NCI-H146 treated with DMSO at 0.1 percent for 48 hours (cell line): Measurements from ENCODE around the gene CUBN.

ENCODE experiments used
- DNase-seq: peaks from one replicate; lab custom pipeline; 2025; ENCODE audit not compliant: unreplicated experiment; lab: John Stamatoyannopoulos, UW

CUBN gene

GRCh38 chr10:16995867-16996529 lies 133.6 kb downstream of the CUBN start:
- no peak for DNase-seq

GRCh38 chr10:16993186-16993585 lies 136.4 kb downstream of the CUBN start:
- DNase-seq: no peak

GRCh38 chr10:16992611-16993119 lies 136.9 kb downstream of the CUBN start:
- DNase-seq: no peak

GRCh38 chr10:16991011-16991410 lies 138.6 kb downstream of the CUBN start:
- no peak for DNase-seq

GRCh38 chr10:16989826-16990293 lies 139.8 kb downstream of the CUBN start:
- no peak for DNase-seq

GRCh38 chr10:16988900-16989299 lies 140.7 kb downstream of the CUBN start:
- no peak for DNase-seq

- DNase-seq: no peak
These were observed 141.5 kb downstream of the CUBN start for GRCh38 chr10:16987976-16988610.

GRCh38 chr10:16987206-16987621 lies 142.4 kb downstream of the CUBN start:
- DNase-seq: no peak

GRCh38 chr10:16986406-16987205 lies 143.0 kb downstream of the CUBN start:
- DNase-seq: no peak

GRCh38 chr10:16986082-16986405 lies 143.6 kb downstream of the CUBN start:
- DNase-seq: no peak

- DNase-seq: no peak
These were observed 145.4 kb downstream of the CUBN start for GRCh38 chr10:16984242-16984641.

- DNase-seq: no peak
These were observed 152.8 kb downstream of the CUBN start for GRCh38 chr10:16976803-16977202.

- DNase-seq: no peak
These were observed 154.4 kb downstream of the CUBN start for GRCh38 chr10:16975188-16975587.

GRCh38 chr10:16968416-16969041 lies 161.1 kb downstream of the CUBN start:
- no peak for DNase-seq

GRCh38 chr10:16967866-16968415 lies 161.7 kb downstream of the CUBN start:
- no peak for DNase-seq

GRCh38 chr10:16966991-16967865 lies 162.4 kb downstream of the CUBN start:
- DNase-seq: no peak

- DNase-seq: no peak
These were observed 163.7 kb downstream of the CUBN start for GRCh38 chr10:16965740-16966447.

GRCh38 chr10:16965344-16965616 lies 164.3 kb downstream of the CUBN start:
- DNase-seq: no peak

- DNase-seq: no peak
These were observed 164.9 kb downstream of the CUBN start for GRCh38 chr10:16964576-16965343.
